Central memory CD4-positive, alpha-beta T cell (primary cell): Measurements from ENCODE around the gene TRPM3.

ENCODE experiments used
- DNase-seq: peaks from one replicate; pipeline ENCODE4 v3.0.0; 2022

TRPM3 gene

GRCh38 chr9:70569791-70570190 is 551.6 kb downstream of the TRPM3 start:
- DNase-seq, result no peak

- DNase-seq, result no peak
These were observed 552.2 kb downstream of the TRPM3 start for GRCh38 chr9:70569070-70569772.

- no peak for DNase-seq
These were observed 553.9 kb downstream of the TRPM3 start for GRCh38 chr9:70567511-70567910.

GRCh38 chr9:70566751-70567150 is 554.7 kb downstream of the TRPM3 start:
- no peak for DNase-seq

GRCh38 chr9:70566066-70566465 is 555.4 kb downstream of the TRPM3 start:
- no peak for DNase-seq

- no peak for DNase-seq
These were observed 556.7 kb downstream of the TRPM3 start for GRCh38 chr9:70564468-70565335.

GRCh38 chr9:70563431-70564204 is 557.8 kb downstream of the TRPM3 start:
- peak; percentile 63 for DNase-seq

- DNase-seq, result no peak
These were observed 558.4 kb downstream of the TRPM3 start for GRCh38 chr9:70563010-70563409.

- DNase-seq, result no peak
These were observed 559.5 kb downstream of the TRPM3 start for GRCh38 chr9:70561786-70562395.

- no peak for DNase-seq
These were observed 560.3 kb downstream of the TRPM3 start for GRCh38 chr9:70561111-70561510.

- no peak for DNase-seq
These were observed 562.3 kb downstream of the TRPM3 start for GRCh38 chr9:70559102-70559501.

GRCh38 chr9:70557661-70558369 is 563.6 kb downstream of the TRPM3 start:
- DNase-seq, result no peak

- DNase-seq, result no peak
These were observed 564.6 kb downstream of the TRPM3 start for GRCh38 chr9:70556771-70557170.

- DNase-seq, result no peak
These were observed 566.5 kb downstream of the TRPM3 start for GRCh38 chr9:70554881-70555280.

GRCh38 chr9:70553707-70554673 is 567.4 kb downstream of the TRPM3 start:
- DNase-seq, result no peak

GRCh38 chr9:70552561-70552960 is 568.9 kb downstream of the TRPM3 start:
- DNase-seq, result no peak

- no peak for DNase-seq
These were observed 569.6 kb downstream of the TRPM3 start for GRCh38 chr9:70551801-70552200.

- no peak for DNase-seq
These were observed 570.0 kb downstream of the TRPM3 start for GRCh38 chr9:70551396-70551795.

GRCh38 chr9:70549926-70550325 is 571.5 kb downstream of the TRPM3 start:
- no peak for DNase-seq

- DNase-seq, result no peak
These were observed 579.0 kb downstream of the TRPM3 start for GRCh38 chr9:70542311-70542931.

GRCh38 chr9:70540016-70540415 is 581.4 kb downstream of the TRPM3 start:
- no peak for DNase-seq
